Measurements from ENCODE around the gene HOXA5.

GRCh38 chr7:27102581-27103442, 40.7 kb downstream of the HOXA5 start, which contains the start of gene HOXA2:
- no peak for TF ChIP-seq HDAC6 (IDR thresholded peaks at IDR 0.05; ENCODE audit: unreplicated experiment)
- no peak for TF ChIP-seq CTCF (IDR thresholded peaks at IDR 0.05 in 2 of 3, conservative IDR thresholded peaks at IDR 0.05 in 1 of 3; ENCODE audit: control insufficient read depth in 2 of 3, extremely low read depth in 1 of 3, insufficient read depth in 1 of 3, low read depth in 3 of 3, low read length in 3 of 3)
- no peak for TF ChIP-seq RUNX3 (IDR thresholded peaks at IDR 0.05; ENCODE audit: low read length)
- TF ChIP-seq NKRF (conservative IDR thresholded peaks at IDR 0.05): no peak
- TF ChIP-seq RELB (IDR thresholded peaks at IDR 0.05; ENCODE audit: low read depth): no peak
- no peak for TF ChIP-seq CBX5 (IDR thresholded peaks at IDR 0.05; ENCODE audit: low read depth)
